CD14-positive monocyte (primary cell): ENCODE data around the gene NCOA5. TPM values are rescaled to one million over a fixed set of nuclear protein-coding genes. Genes with fewer than 3 reads are reported as not detected.
A peak's percentile ranks its signal among the peaks of the same experiment; 100 is the strongest.

ENCODE experiments used
- DNase-seq, 3 donors: peaks; one replicate each; pipeline ENCODE4 v3.0.0-alpha.2; 2011 to 2022
- H2AFZ ChIP-seq: 2 replicates; pipeline ENCODE4 v1.6.0; 2012; ENCODE audit warnings: mild to moderate bottlenecking, low read depth, low read length, inconsistent platforms; ENCODE audit not compliant: insufficient read depth, poor library complexity, severe bottlenecking
- H3K27ac ChIP-seq, 2 donors: 1 replicate in 1 of 2; 2 replicates in 1 of 2; pipeline ENCODE4 v1.5.1; 2012 to 2013; ENCODE audit warnings: low read length in 2 of 2, control low read depth in 1 of 2, inconsistent platforms in 1 of 2, low read depth in 1 of 2, mild to moderate bottlenecking in 1 of 2
- H3K27me3 ChIP-seq, 2 donors: one replicate each; pipeline versions ENCODE4 v1.6.0 to v1.6.1; 2011 to 2013; ENCODE audit warnings: low read length in 2 of 2; ENCODE audit not compliant: control insufficient read depth in 2 of 2, insufficient read depth in 2 of 2
- H3K36me3 ChIP-seq, 2 donors: replicated peaks in 1 of 2; 1 replicate in 1 of 2; 2 replicates in 1 of 2; pipeline versions ENCODE4 v1.5.1 to v1.6.1; 2012 to 2013; ENCODE audit warnings: low read length in 2 of 2, control low read depth in 1 of 2, inconsistent platforms in 1 of 2, mild to moderate bottlenecking in 1 of 2; ENCODE audit not compliant: insufficient read depth in 2 of 2, control insufficient read depth in 1 of 2
- H3K4me1 ChIP-seq, 2 donors: 1 replicate in 1 of 2; 2 replicates in 1 of 2; pipeline versions ENCODE4 v1.5.1 to v1.6.1; 2012 to 2013; ENCODE audit warnings: low read length in 2 of 2, control low read depth in 1 of 2, inconsistent platforms in 1 of 2, mild to moderate bottlenecking in 1 of 2, moderate library complexity in 1 of 2; ENCODE audit not compliant: insufficient read depth in 2 of 2, control insufficient read depth in 1 of 2
- H3K4me2 ChIP-seq: replicated peaks from 2 replicates; pipeline ENCODE3; 2012; ENCODE audit warnings: low read length, moderate library complexity, mild to moderate bottlenecking; ENCODE audit not compliant: poor library complexity, severe bottlenecking; ENCODE audit errors: extremely low read depth
- H3K4me3 ChIP-seq, 3 experiments: fragments of 200-600 bp in 1 of 3; sonication (generic) in 1 of 3; replicated peaks in 1 of 3; 1 replicate in 2 of 3; 2 replicates in 1 of 3; pipeline ENCODE4 v1.5.1; 2011 to 2013; ENCODE audit warnings: low read length in 3 of 3, mild to moderate bottlenecking in 3 of 3, control low read depth in 2 of 3, low read depth in 2 of 3, inconsistent platforms in 1 of 3, moderate library complexity in 1 of 3
- H3K79me2 ChIP-seq: 2 replicates; pipeline ENCODE4 v1.6.0; 2012; ENCODE audit warnings: mild to moderate bottlenecking, control low read depth, inconsistent platforms, low read length, moderate library complexity; ENCODE audit not compliant: insufficient read depth
- H3K9ac ChIP-seq: 2 replicates; pipeline ENCODE4 v1.6.0; 2017; ENCODE audit warnings: low read length, mild to moderate bottlenecking; ENCODE audit not compliant: insufficient read depth, poor library complexity, severe bottlenecking
- H3K9me3 ChIP-seq, 2 donors: replicated peaks in 1 of 2; 1 replicate in 1 of 2; 2 replicates in 1 of 2; pipeline versions ENCODE4 v1.5.1 to v1.6.1; 2012 to 2013; ENCODE audit warnings: low read length in 2 of 2, control low read depth in 1 of 2; ENCODE audit not compliant: control insufficient read depth in 1 of 2, insufficient read depth in 1 of 2
- H4K20me1 ChIP-seq: 2 replicates; pipeline ENCODE4 v1.6.0; 2012; ENCODE audit warnings: mild to moderate bottlenecking, low read length, control low read depth, moderate library complexity; ENCODE audit not compliant: insufficient read depth
- H3K27ac Mint-ChIP-seq, 7 donors: one replicate each; pipeline ENCODE4 v1.8.0; 2020; ENCODE audit warnings: mild to moderate bottlenecking in 7 of 7, mixed read lengths in 7 of 7, moderate library complexity in 6 of 7, inconsistent platforms in 2 of 7
- H3K27me3 Mint-ChIP-seq, 3 donors: one replicate each; pipeline ENCODE4 v1.8.0; 2021 to 2022; ENCODE audit warnings: low read depth in 3 of 3, mild to moderate bottlenecking in 3 of 3, mixed read lengths in 3 of 3, moderate library complexity in 3 of 3, inconsistent platforms in 1 of 3
- H3K36me3 Mint-ChIP-seq, 2 donors: one replicate each; pipeline ENCODE4 v1.8.0; 2020; ENCODE audit warnings: mixed read lengths in 2 of 2, inconsistent platforms in 1 of 2, mild to moderate bottlenecking in 1 of 2
- H3K4me1 Mint-ChIP-seq: one replicate; pipeline ENCODE4 v1.8.0; 2020; ENCODE audit warnings: mild to moderate bottlenecking, mixed read lengths
- H3K4me3 Mint-ChIP-seq, 2 donors: one replicate each; pipeline ENCODE4 v1.8.0; 2020; ENCODE audit warnings: mild to moderate bottlenecking in 2 of 2, mixed read lengths in 2 of 2, moderate library complexity in 1 of 2
- H3K9me3 Mint-ChIP-seq, 7 donors: one replicate each; pipeline ENCODE4 v1.8.0; 2020 to 2022; ENCODE audit warnings: mixed read lengths in 7 of 7, mild to moderate bottlenecking in 6 of 7, moderate library complexity in 6 of 7, inconsistent platforms in 2 of 7
- WGBS: methylation state at CpG from one replicate; pipeline ENCODE4 v1.1.5; 2013; ENCODE audit warnings: missing lambda C conversion rate; ENCODE audit not compliant: insufficient coverage; 5-methylcytosine and 5-hydroxymethylcytosine counted together
- intact Hi-C, 2 donors: fragments of 100-400 bp; cut with micrococcal nuclease; formaldehyde crosslinking; loops; one replicate each; pipeline versions ENCODE4 v1.15.0 to v1.15.1; 2023
- polyA plus RNA-seq, 3 donors: library from polyadenylated mRNA; depleted of rRNA in 1 of 3; unstranded in 2 of 3; stranded (reverse) in 1 of 3; fragments of 300-500 nt in 2 of 3; fragments of >200 nt in 1 of 3; fragmentation: Illumina TruSeq in 2 of 3; gene quantifications; 1 replicate in 2 of 3; 2 replicates in 1 of 3; pipeline ENCODE4 v1.2.3, GENCODE V29; 2012 to 2021
- TF ChIP-seq, protein P1 (sequence below): fragments of 200-600 bp; IDR thresholded peaks from one replicate; pipeline ENCODE4 v1.8.0; 2022; ENCODE audit warnings: antibody characterized with exemption, mild to moderate bottlenecking

Gene NCOA5
- polyA plus RNA-seq, 3 donors: 4.5 to 10.2 (median 6.0) TPM

DNA sequence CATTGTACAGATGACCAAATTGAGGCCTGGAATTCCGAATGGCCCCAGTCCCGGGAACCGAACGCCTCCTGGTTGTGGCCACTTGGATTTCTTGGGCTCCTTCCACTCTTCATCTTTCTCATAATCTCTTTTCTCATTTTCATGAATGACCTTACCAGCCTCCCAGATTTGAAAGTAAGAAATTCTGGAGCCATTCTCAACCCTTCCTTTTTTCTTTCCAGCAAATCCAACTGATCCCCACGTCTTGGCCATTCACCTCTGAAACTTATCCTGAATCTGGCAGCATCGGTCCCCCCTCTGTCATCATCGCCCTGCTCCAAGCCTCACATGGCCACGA lies 66.6 kb downstream of the NCOA5 start:
- peaks cover 0 to 8% of the 10 kb centered on the region in 2 donors for H3K36me3 Mint-ChIP-seq
- peak overlapping the region in 1 of 2 donors; percentile 52 for H3K4me3 Mint-ChIP-seq
- intact Hi-C loops: loop anchor here (5.0 to 10.0 kb wide), 2 partner anchors 89 to 152 kb away; no protein-coding TSS in a partner anchor
- no peak for DNase-seq
- Histone ChIP-seq H2AFZ (no peak overlapping the region), H3K79me2 (no peaks in the 10 kb centered on the region), H3K9ac (no peak overlapping the region), H4K20me1 (no peaks in the 10 kb centered on the region), H3K4me1 (peaks cover 14 to 27% of the 10 kb centered on the region in 2 donors), H3K36me3 (no peaks in the 10 kb centered on the region), H3K27me3 (peaks cover 28 to 59% of the 10 kb centered on the region in 2 donors), H3K27ac (no peak overlapping the region), H3K4me3 (no peak overlapping the region), H3K9me3 (no peaks in the 10 kb centered on the region), H3K4me2 (no peak overlapping the region)
- TF ChIP-seq, protein P1, sequence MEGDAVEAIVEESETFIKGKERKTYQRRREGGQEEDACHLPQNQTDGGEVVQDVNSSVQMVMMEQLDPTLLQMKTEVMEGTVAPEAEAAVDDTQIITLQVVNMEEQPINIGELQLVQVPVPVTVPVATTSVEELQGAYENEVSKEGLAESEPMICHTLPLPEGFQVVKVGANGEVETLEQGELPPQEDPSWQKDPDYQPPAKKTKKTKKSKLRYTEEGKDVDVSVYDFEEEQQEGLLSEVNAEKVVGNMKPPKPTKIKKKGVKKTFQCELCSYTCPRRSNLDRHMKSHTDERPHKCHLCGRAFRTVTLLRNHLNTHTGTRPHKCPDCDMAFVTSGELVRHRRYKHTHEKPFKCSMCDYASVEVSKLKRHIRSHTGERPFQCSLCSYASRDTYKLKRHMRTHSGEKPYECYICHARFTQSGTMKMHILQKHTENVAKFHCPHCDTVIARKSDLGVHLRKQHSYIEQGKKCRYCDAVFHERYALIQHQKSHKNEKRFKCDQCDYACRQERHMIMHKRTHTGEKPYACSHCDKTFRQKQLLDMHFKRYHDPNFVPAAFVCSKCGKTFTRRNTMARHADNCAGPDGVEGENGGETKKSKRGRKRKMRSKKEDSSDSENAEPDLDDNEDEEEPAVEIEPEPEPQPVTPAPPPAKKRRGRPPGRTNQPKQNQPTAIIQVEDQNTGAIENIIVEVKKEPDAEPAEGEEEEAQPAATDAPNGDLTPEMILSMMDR: peak; percentile 34
- peaks cover 18% of the 10 kb centered on the region for H3K4me1 Mint-ChIP-seq
- 31% methylated on average over 8 of the region's 8 CpGs for WGBS
- no peak overlapping the region for H3K27ac Mint-ChIP-seq
- peaks cover 0 to 7% (median 2%) of the 10 kb centered on the region in 7 donors for H3K9me3 Mint-ChIP-seq
- peaks cover 43 to 84% (median 51%) of the 10 kb centered on the region in 3 donors for H3K27me3 Mint-ChIP-seq

DNA sequence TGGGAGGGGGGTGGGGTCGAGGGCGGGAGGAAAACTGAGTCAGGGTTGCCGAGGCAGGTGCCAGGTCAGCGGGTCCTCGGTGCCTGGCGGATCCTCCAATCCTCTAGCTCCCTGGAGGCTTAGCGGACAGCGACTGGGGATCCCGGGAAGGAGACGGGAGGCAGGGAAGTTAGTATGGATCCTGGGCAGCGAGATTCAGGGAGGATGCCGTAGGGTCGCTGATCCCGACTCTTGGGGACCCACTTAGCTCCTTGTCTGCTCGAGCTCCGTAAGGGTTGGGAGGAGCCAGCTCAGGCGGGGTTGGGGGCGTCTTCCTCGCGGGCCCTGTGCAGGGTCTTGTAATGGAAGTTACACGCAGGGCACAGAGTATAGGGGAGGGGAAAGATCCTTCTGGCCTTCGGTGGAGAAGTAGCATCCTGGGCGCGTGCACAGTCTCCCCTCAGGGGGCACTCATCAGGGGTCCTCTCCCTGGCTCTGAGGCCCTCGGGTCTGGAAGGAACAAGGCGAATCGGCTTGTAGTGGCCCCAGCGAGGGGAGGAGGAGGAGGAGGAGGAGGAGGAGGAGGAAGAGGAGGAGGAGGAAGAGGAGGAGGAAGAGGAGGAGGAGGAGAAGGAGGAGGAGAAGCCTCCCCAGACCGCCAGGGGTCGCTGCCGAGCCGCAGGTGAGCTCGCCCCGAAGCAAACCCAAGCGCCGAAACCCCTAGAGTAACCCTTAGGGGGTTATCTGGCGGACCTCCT lies 67.2 kb downstream of the NCOA5 start:
- no peak overlapping the region for H3K27ac Mint-ChIP-seq
- no peak overlapping the region for H2AFZ ChIP-seq
- no peaks in the 10 kb centered on the region for H3K9me3 ChIP-seq
- TF ChIP-seq, protein P1: peak; percentile 77
- peak overlapping the region in 1 of 2 donors; percentile 63 for H3K4me3 Mint-ChIP-seq
- H3K4me2 ChIP-seq: peak overlapping the region; percentile 29
- H3K27me3 ChIP-seq: peaks cover 23 to 54% of the 10 kb centered on the region in 2 donors
- no peak overlapping the region for H3K27ac ChIP-seq
- H3K4me3 ChIP-seq: peak overlapping the region in 1 of 3 experiments; percentile 32
- 2% methylated on average over 27 of the region's 37 CpGs for WGBS
- peaks cover 0 to 8% of the 10 kb centered on the region in 2 donors for H3K36me3 Mint-ChIP-seq
- H3K9ac ChIP-seq: no peak overlapping the region
- H3K9me3 Mint-ChIP-seq: peaks cover 0 to 6% (median 2%) of the 10 kb centered on the region in 7 donors
- no peaks in the 10 kb centered on the region for H4K20me1 ChIP-seq
- intact Hi-C loops: loop anchor here (5.0 to 10.0 kb wide), 2 partner anchors 90 to 152 kb away; no protein-coding TSS in a partner anchor
- H3K27me3 Mint-ChIP-seq: peaks cover 39 to 79% (median 48%) of the 10 kb centered on the region in 3 donors
- DNase-seq: peak in 2 of 3 donors; percentile 43 to 54
- H3K79me2 ChIP-seq: no peaks in the 10 kb centered on the region
- H3K36me3 ChIP-seq: no peaks in the 10 kb centered on the region
- H3K4me1 Mint-ChIP-seq: peaks cover 18% of the 10 kb centered on the region
- H3K4me1 ChIP-seq: peaks cover 14 to 27% of the 10 kb centered on the region in 2 donors
